GM12878 (cell line): ENCODE data around the gene FMNL2. TPM values are rescaled to one million over a fixed set of nuclear protein-coding genes. Genes with fewer than 3 reads are reported as not detected.

ENCODE experiments used
- ATAC-seq: fragments of 200-7000 bp; cut with Tn5 transposase; 3 replicates; pipeline ENCODE4 v1.9.1; 2020; ENCODE audit warnings: mild to moderate bottlenecking, moderate library complexity
- BruUV-seq: library from RNA; stranded (reverse); fragments of 400-500 nt; replicated peaks from 2 replicates; lab custom pipeline; 2021; lab: Mats Ljungman, UMichigan
- CTCF ChIA-PET: fragments of 300-600 bp; sonication (Branson Sonifier 250); formaldehyde crosslinking; extraction: SDS; loops from one replicate; lab custom pipeline; 2021; ENCODE audit warnings: inconsistent platforms; lab: Yijun Ruan, JAX
- POLR2A ChIA-PET: fragments of 350-600 bp; formaldehyde crosslinking; extraction: SDS; loops from one replicate; lab custom pipeline; 2021; ENCODE audit warnings: inconsistent platforms; lab: Charles Lee
- RAD21 ChIA-PET: fragments of 300-600 bp; sonication (Branson Sonifier 250); formaldehyde crosslinking; loops from one replicate; lab custom pipeline; 2023; ENCODE audit warnings: antibody characterized with exemption; ENCODE audit not compliant: unreplicated experiment; lab: Charles Lee
- SMC1A ChIA-PET: fragments of 300-600 bp; sonication (Branson Sonifier 250); formaldehyde crosslinking; loops from one replicate; lab custom pipeline; 2023; ENCODE audit not compliant: unreplicated experiment, uncharacterized antibody; lab: Charles Lee
- DNase-seq: peaks from one replicate; pipeline ENCODE4 v3.0.0-alpha.2; 2011; ENCODE audit warnings: low read depth, low spot score
- FAIRE-seq: peaks from 3 replicates; lab custom pipeline; 2011; peaks lifted over from hg19 to GRCh38; lab: Jason Lieb, UNC
- H2AFZ ChIP-seq: 2 replicates; pipeline ENCODE4 v1.6.0; 2011; ENCODE audit warnings: low read depth, low read length, control low read depth; ENCODE audit not compliant: control insufficient read depth
- H3K27ac ChIP-seq: 2 replicates; pipeline ENCODE4 v1.5.1; 2011; ENCODE audit warnings: control low read depth; ENCODE audit not compliant: control insufficient read depth, insufficient read depth
- H3K27me3 ChIP-seq, 2 experiments: replicated peaks in 1 of 2; 2 replicates each; pipeline versions ENCODE4 v1.6.0 to v1.6.1; 2011; ENCODE audit warnings: low read length in 1 of 2; ENCODE audit not compliant: control insufficient read depth in 2 of 2, insufficient read depth in 2 of 2
- H3K36me3 ChIP-seq, 2 experiments: 2 replicates each; pipeline ENCODE4 v1.5.1; 2011; ENCODE audit warnings: low read length in 1 of 2; ENCODE audit not compliant: control insufficient read depth in 2 of 2, insufficient read depth in 2 of 2
- H3K4me1 ChIP-seq: 2 replicates; pipeline ENCODE4 v1.6.1; 2011; ENCODE audit warnings: mild to moderate bottlenecking, low read length, moderate library complexity, mixed read lengths; ENCODE audit not compliant: control insufficient read depth, insufficient read depth
- H3K4me2 ChIP-seq: 2 replicates; pipeline ENCODE4 v1.6.0; 2011; ENCODE audit warnings: control low read depth; ENCODE audit not compliant: control insufficient read depth, insufficient read depth
- H3K4me3 ChIP-seq: fragments of 200-600 bp; sonication (generic); 2 replicates; pipeline ENCODE4 v1.5.1; 2016
- H3K79me2 ChIP-seq: 2 replicates; pipeline ENCODE4 v1.6.0; 2011; ENCODE audit warnings: low read length; ENCODE audit not compliant: control insufficient read depth, insufficient read depth
- H3K9ac ChIP-seq: 2 replicates; pipeline ENCODE4 v1.8.0; 2011; ENCODE audit warnings: low read length, control low read depth, mixed read lengths; ENCODE audit not compliant: control insufficient read depth, insufficient read depth
- H3K9me3 ChIP-seq: replicated peaks from 3 replicates; pipeline ENCODE4 v1.5.1; 2011; ENCODE audit warnings: mild to moderate bottlenecking, low read length; ENCODE audit not compliant: control insufficient read depth, insufficient read depth
- H4K20me1 ChIP-seq: 2 replicates; pipeline ENCODE4 v1.6.0; 2011; ENCODE audit not compliant: control insufficient read depth, insufficient read depth
- EED ChIP-seq: sonication (generic); IDR thresholded peaks from 2 replicates; pipeline ENCODE4 v1.6.1; 2016; ENCODE audit warnings: antibody characterized with exemption, low read depth
- ETV6 ChIP-seq, 2 experiments: fragments of 450-650 bp in 1 of 2; IDR thresholded peaks in 1 of 2; conservative IDR thresholded peaks in 1 of 2; 2 replicates each; pipeline ENCODE4 v1.6.1; 2014; ENCODE audit warnings: antibody characterized with exemption in 1 of 2, borderline replicate concordance in 1 of 2, low read depth in 1 of 2, mild to moderate bottlenecking in 1 of 2, moderate library complexity in 1 of 2
- HCFC1 ChIP-seq: fragments of 150-350 bp; IDR thresholded peaks from 2 replicates; pipeline ENCODE4 v1.6.1; 2014; ENCODE audit warnings: low read length
- KDM1A ChIP-seq: fragments of 200-600 bp; sonication (generic); IDR thresholded peaks from 2 replicates; pipeline ENCODE4 v1.6.1; 2016; ENCODE audit warnings: borderline replicate concordance
- MXI1 ChIP-seq: fragments of 150-350 bp; IDR thresholded peaks from 2 replicates; pipeline ENCODE4 v1.6.1; 2011; ENCODE audit warnings: low read depth, mild to moderate bottlenecking, inconsistent platforms, low read length, improper control_type of control experiment
- RB1 ChIP-seq: fragments of 450-650 bp; formaldehyde crosslinking; IDR thresholded peaks from 2 replicates; pipeline ENCODE4 v1.6.1; 2017; ENCODE audit warnings: mild to moderate bottlenecking, borderline replicate concordance
- SMARCA5 ChIP-seq: fragments of 450-650 bp; IDR thresholded peaks from 2 replicates; pipeline ENCODE4 v1.6.1; 2017; ENCODE audit warnings: mild to moderate bottlenecking
- SMC3 ChIP-seq: IDR thresholded peaks from 2 replicates; pipeline ENCODE4 v1.6.1; 2011; ENCODE audit warnings: low read length, improper control_type of control experiment, borderline replicate concordance
- STAT1 ChIP-seq: fragments of 450-650 bp; conservative IDR thresholded peaks from 2 replicates; pipeline ENCODE4 v1.6.1; 2014; ENCODE audit warnings: antibody characterized with exemption, mild to moderate bottlenecking
- STAT3 ChIP-seq: IDR thresholded peaks from 2 replicates; pipeline ENCODE4 v1.6.1; 2011; ENCODE audit warnings: low read depth, low read length, improper control_type of control experiment
- TAF1 ChIP-seq: IDR thresholded peaks from 2 replicates; pipeline ENCODE4 v1.6.1; 2011; ENCODE audit warnings: mild to moderate bottlenecking, low read depth, low read length, borderline replicate concordance
- YY1 ChIP-seq: IDR thresholded peaks from 2 replicates; pipeline ENCODE4 v1.6.1; 2011; ENCODE audit warnings: low read depth, mild to moderate bottlenecking, low read length
- WGBS: methylation state at CpG from one replicate; pipeline ENCODE4 v1.1.6; 2016; ENCODE audit warnings: low lambda C conversion rate; ENCODE audit not compliant: insufficient replicate concordance, insufficient coverage; ENCODE audit errors: missing lambda C conversion rate; 5-methylcytosine and 5-hydroxymethylcytosine counted together
- in situ Hi-C: fragments of 300-500 bp; cut with MboI; formaldehyde crosslinking; loops from 9 replicates; pipeline ENCODE4 v1.14.3; 2018; ENCODE audit warnings: mixed read lengths
- intact Hi-C: fragments of 100-400 bp; cut with micrococcal nuclease; formaldehyde crosslinking; loops from one replicate; pipeline ENCODE4 v1.14.2; 2022; ENCODE audit not compliant: unreplicated experiment
- polyA plus RNA-seq, 11 experiments: library from polyadenylated mRNA; depleted of rRNA in 4 of 11; unstranded in 6 of 11; stranded (reverse) in 5 of 11; fragments of >200 nt; fragmentation: Nextera tagmentation in 4 of 11; fragmentation: Illumina TruSeq in 1 of 11; extraction: Ambion mirVana in 4 of 11; extraction: Trizol in 1 of 11; gene quantifications; 1 replicate in 1 of 11; 2 replicates in 10 of 11; pipeline versions ENCODE4 v1.2.1 to v1.2.3, GENCODE V29; 2011 to 2016; ENCODE audit warnings: inconsistent platforms in 2 of 11, missing spikeins in 2 of 11, low read depth in 1 of 11
- total RNA-seq, 4 experiments: library from RNA; depleted of rRNA in 3 of 4; stranded (reverse); fragments of >200 nt in 3 of 4; fragmentation: Illumina TruSeq in 1 of 4; extraction: Trizol in 1 of 4; gene quantifications; 2 replicates each; pipeline versions ENCODE4 v1.2.1 to v1.2.3, GENCODE V29; 2013 to 2021
- TF ChIP-seq, protein P1 (sequence below): IDR thresholded peaks from 2 replicates; pipeline ENCODE4 v1.6.1; 2011; ENCODE audit warnings: borderline replicate concordance, low read depth, mild to moderate bottlenecking, moderate library complexity, mixed read lengths, low read length; ENCODE audit not compliant: insufficient read depth; ENCODE audit errors: extremely low read length
- TF ChIP-seq, protein P2 (sequence below): fragments of 450-650 bp; IDR thresholded peaks from 2 replicates; pipeline ENCODE4 v1.6.1; 2017; ENCODE audit warnings: mild to moderate bottlenecking, moderate library complexity

The FMNL2 gene
- total and polyA plus RNA-seq, 10 of the 15 experiments (the other 5 are each of a cell fraction or from before 2014, with no cell fraction given), result 0.13 to 9.9 (median 0.35) TPM

DNA sequence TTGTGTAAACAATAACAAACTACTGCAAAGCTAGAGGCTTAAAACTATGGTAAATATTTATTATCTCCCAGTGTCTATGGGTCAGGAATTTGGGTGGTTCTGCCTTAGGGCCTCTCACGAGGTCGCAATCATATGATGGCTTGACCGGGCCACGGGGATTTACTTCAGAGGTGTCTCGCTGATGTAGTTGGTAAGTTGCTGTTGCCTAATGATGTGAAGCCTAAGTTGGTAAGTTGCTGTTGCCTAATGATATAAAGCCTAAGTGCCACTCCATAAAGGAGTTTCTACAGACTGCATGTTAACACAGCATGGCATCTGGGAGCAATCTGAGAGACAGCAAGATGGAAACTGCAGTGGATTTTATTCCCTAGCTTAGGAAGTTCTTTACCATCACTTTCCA is 35.8 kb downstream of the FMNL2 start:
- POLR2A ChIA-PET, result interaction anchor here (0.7 kb wide), 1 partner anchor 22 kb away, joined by 4 read pairs; no protein-coding TSS in a partner anchor
- FAIRE-seq, result no peak

More for the DNA sequence above, 35.8 kb downstream of the FMNL2 start:
- intact Hi-C loops (no loop called here), in situ Hi-C loops (no loop called here)
- ATAC-seq (no peak), DNase-seq (no peak)
- Histone ChIP-seq H3K79me2 (no peaks in the 10 kb centered on the region; the same call in 1 of the 2 replicates), H4K20me1 (no peaks in the 10 kb centered on the region), H3K27me3 (no peaks in the 10 kb centered on the region), H3K9ac (no peak overlapping the region), H3K27ac (no peak overlapping the region), H3K4me2 (no peak overlapping the region), H3K9me3 (no peaks in the 10 kb centered on the region), H3K4me1 (peaks cover 9% of the 10 kb centered on the region), H3K4me3 (no peak overlapping the region), H3K36me3 (no peaks in the 10 kb centered on the region), H2AFZ (no peak overlapping the region)
- SMC1A ChIA-PET, result interaction anchor here (1.0 kb wide), 1 partner anchor 12 kb away, joined by 4 read pairs; no protein-coding TSS in a partner anchor
- TF ChIP-seq TAF1, result no peak
- no peak for TF ChIP-seq SMC3
- TF ChIP-seq KDM1A, result no peak
- TF ChIP-seq STAT3, result no peak
- TF ChIP-seq, protein P1, sequence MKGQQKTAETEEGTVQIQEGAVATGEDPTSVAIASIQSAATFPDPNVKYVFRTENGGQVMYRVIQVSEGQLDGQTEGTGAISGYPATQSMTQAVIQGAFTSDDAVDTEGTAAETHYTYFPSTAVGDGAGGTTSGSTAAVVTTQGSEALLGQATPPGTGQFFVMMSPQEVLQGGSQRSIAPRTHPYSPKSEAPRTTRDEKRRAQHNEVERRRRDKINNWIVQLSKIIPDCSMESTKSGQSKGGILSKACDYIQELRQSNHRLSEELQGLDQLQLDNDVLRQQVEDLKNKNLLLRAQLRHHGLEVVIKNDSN, result no peak
- TF ChIP-seq STAT1, result no peak
- no peak for TF ChIP-seq MXI1
- no peak for TF ChIP-seq YY1
- TF ChIP-seq SMARCA5, result no peak
- no peak for TF ChIP-seq HCFC1
- TF ChIP-seq ETV6 (conservative IDR thresholded peaks at IDR 0.05 in 1 of 2, IDR thresholded peaks at IDR 0.05 in 1 of 2; ENCODE audit: borderline replicate concordance in 1 of 2, low read depth in 1 of 2), result no peak
- TF ChIP-seq EED, result no peak
- TF ChIP-seq RB1, result no peak
- TF ChIP-seq, protein P2, sequence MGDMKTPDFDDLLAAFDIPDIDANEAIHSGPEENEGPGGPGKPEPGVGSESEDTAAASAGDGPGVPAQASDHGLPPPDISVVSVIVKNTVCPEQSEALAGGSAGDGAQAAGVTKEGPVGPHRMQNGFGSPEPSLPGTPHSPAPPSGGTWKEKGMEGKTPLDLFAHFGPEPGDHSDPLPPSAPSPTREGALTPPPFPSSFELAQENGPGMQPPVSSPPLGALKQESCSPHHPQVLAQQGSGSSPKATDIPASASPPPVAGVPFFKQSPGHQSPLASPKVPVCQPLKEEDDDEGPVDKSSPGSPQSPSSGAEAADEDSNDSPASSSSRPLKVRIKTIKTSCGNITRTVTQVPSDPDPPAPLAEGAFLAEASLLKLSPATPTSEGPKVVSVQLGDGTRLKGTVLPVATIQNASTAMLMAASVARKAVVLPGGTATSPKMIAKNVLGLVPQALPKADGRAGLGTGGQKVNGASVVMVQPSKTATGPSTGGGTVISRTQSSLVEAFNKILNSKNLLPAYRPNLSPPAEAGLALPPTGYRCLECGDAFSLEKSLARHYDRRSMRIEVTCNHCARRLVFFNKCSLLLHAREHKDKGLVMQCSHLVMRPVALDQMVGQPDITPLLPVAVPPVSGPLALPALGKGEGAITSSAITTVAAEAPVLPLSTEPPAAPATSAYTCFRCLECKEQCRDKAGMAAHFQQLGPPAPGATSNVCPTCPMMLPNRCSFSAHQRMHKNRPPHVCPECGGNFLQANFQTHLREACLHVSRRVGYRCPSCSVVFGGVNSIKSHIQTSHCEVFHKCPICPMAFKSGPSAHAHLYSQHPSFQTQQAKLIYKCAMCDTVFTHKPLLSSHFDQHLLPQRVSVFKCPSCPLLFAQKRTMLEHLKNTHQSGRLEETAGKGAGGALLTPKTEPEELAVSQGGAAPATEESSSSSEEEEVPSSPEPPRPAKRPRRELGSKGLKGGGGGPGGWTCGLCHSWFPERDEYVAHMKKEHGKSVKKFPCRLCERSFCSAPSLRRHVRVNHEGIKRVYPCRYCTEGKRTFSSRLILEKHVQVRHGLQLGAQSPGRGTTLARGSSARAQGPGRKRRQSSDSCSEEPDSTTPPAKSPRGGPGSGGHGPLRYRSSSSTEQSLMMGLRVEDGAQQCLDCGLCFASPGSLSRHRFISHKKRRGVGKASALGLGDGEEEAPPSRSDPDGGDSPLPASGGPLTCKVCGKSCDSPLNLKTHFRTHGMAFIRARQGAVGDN, result no peak
- 67% methylated on average over 5 of the region's 5 CpGs for WGBS
- CTCF ChIA-PET, result interaction anchor here (0.5 kb wide), 1 partner anchor 23 kb away, joined by 3 read pairs; no protein-coding TSS in a partner anchor
- BruUV-seq, result no TSS peak
- RAD21 ChIA-PET, result no interaction called here
